ENCODE results near the gene TNFRSF12A.

The TNFRSF12A gene

DNA sequence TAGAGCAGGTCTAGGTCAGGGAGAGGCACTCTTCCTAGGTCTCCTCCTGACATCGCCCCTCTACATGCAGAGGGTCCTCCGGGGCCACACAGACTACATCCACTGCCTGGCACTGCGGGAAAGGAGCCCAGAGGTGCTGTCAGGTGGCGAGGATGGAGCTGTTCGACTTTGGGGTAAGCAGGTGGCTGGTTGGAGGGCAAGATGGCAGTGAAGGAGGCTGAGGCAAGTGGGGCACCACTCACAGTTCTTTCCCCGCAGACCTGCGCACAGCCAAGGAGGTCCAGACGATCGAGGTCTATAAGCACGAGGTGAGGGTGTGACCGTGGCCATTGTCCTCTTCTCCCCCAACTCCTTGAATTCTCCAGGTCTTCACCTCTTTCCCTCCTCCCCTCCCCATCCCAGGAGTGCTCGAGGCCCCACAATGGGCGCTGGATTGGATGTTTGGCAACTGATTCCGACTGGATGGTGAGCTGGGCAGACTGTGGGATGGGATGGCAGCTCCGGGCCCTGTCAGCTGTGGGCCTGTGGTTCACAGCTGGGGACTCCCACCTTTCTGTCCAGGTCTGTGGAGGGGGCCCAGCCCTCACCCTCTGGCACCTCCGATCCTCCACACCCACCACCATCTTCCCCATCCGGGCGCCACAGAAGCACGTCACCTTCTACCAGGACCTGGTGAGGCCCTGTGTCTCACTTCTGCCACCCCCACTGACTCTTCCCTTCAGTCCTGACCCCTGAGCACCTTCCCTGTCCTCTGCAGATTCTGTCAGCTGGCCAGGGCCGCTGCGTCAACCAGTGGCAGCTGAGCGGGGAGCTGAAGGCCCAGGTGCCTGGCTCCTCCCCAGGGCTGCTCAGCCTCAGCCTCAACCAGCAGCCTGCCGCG lies 6.7 kb downstream of the TNFRSF12A start:
- DNase-seq (ENCODE audit: low read depth): no peak

DNA sequence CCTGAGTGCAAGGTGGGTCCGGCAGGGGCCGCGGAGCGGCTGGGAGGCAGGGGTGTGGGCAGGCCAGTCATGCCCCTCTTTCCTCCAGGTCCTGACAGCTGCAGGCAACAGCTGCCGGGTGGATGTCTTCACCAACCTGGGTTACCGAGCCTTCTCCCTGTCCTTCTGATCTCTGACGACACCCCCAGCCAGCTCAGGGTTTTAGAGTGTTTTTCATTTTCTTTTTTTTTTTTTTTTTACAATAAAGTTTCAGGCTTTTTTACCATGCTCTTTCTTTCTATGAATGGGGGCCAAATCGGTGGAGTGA lies 7.3 kb downstream of the TNFRSF12A start:
- no peak for DNase-seq (ENCODE audit: low read depth)

DNA sequence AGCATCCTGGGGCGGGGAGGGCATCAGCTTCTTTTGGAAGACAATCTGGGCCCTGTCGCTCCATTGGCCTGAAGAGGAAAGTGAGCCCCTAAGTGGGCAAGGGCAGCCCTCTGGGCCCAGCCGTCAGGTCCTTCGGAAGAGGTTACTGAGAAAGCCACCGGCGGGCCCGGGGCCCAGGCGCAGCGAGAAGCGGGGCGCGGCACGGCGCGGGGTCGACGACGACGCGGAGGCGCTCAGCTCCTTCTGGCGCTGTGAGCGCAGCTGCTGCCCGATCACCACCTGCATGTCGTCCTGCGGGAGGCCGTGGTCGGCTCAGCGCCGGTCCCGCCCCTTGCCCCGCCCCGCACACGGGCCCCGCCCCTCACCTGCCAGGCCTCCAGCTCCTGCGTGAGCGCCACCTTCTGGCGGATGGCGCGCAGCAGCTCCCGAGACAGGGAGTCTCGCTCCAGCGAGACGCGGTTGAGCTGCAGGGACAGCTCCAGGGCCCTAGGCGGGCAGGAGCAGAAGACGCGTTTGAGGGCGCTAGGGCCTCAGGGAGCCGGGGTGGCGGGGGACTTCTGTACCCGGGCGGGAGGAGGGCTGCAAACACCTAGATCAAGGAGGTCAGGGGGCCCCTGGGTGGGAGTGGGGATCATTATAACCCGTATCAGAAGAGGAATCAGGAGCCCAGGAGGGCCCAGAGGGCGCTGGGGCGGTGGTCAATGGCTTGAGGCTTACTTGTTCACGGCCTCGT lies 8.0 kb downstream of the TNFRSF12A start:
- peak; percentile 80 for DNase-seq (ENCODE audit: low read depth)

GRCh38 chr16:3028716-3029319 lies 8.7 kb downstream of the TNFRSF12A start:
- DNase-seq (ENCODE audit: low read depth): no peak

DNA sequence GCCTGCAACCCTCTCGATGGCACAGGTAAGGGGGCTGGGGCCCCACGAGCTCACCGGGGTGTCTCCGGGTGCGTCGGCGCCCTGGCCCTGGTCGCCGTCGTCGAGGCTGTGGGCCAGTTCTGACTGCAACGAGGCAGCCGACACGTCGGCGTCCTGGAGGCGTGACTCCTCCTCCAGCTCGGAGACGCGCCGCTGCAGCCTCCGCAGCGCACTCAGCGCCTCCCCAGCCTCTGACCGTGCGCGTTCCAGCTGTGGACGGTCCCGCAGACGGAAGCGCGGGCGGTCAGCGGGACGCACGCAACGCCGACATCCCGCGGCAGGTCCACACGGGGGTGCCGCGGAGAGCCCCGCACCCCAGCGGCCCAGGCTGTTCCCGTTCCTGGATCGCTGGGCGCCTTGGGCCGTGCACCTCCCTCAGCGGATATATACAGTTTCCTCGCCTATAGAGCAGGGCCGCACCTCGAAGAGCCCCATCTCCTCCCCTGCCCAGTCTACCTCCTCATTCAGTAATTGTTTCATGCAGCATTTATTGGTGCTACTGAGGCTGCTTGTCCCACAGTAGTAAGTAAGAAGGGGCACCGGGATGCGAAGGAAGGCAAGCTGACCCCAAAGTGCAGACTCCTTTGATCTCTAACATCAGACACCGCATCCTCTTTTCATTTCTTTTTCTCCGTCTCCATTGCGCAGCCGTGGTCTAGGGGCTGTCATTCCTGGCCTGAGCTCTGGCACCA lies 9.5 kb downstream of the TNFRSF12A start:
- DNase-seq (ENCODE audit: low read depth): no peak

DNA sequence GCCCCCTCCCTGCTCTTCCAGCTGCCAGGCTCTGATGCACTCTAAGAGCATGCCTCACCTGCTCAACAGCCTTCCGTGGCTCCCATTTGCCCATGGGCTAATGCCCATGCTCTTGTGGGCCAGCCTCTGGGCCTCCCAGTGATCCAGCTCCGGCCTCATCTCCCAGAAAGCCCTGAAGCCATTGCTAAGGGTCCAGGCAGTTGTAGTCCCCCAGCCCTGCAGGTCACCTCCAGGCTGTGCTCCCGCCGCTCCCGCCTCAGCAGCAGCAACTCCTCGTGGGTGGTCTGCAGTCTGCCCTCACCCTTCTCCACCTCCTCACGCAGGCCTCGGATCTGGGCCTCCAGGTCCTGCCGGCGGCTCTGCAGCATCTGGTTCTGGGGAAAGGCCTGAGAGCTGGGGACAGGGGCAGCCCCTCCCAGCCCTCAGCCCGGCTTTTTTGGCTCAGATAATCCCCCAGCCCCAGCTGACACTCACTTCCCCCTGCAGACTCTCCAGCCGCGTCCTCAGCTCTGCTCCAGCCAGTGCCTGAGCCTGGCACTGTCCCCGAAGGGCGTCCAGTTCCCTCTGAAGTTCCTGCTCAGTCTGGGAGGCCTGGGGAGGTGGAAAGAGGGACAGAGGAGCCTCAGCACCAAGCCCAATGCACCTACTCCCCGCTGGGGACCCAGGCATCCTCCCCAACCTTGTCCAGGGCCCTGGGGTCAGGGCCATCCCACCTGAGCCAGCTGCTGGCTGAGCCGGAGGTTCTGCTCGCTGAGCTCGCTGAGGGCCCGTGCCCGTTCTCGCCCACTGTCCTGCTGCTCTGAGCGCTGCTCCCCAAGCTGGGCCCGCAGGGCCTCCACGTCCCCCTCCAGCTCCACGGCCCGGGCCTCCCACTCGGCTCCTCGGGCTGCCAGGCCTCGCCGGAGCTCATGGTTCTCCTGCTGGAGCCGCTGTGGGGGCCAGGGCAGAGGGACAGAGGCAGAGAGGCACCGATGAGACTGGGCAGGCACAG lies 10.3 kb downstream of the TNFRSF12A start:
- no peak for DNase-seq (ENCODE audit: low read depth)

DNA sequence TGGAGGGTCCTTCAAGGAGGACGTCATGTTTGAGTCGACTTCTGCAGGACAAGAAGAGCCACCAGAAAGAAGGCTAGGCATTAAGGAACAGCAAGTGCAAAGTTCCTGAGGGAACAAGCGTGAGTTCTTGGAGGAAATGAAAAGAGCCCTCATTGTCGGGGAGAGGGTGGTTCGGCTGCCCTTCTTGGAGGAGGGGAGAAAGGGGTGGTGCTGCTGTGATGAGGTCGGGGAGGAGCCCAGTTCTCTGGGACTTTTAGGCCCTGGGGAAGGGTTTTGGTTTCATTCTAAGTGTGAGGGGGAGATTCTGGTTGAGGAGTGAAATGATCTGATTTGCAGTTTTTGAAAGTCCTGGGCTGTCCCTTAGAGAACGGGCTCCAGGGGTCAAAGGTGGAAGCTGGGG lies 12.5 kb downstream of the TNFRSF12A start:
- DNase-seq (ENCODE audit: low read depth): no peak

DNA sequence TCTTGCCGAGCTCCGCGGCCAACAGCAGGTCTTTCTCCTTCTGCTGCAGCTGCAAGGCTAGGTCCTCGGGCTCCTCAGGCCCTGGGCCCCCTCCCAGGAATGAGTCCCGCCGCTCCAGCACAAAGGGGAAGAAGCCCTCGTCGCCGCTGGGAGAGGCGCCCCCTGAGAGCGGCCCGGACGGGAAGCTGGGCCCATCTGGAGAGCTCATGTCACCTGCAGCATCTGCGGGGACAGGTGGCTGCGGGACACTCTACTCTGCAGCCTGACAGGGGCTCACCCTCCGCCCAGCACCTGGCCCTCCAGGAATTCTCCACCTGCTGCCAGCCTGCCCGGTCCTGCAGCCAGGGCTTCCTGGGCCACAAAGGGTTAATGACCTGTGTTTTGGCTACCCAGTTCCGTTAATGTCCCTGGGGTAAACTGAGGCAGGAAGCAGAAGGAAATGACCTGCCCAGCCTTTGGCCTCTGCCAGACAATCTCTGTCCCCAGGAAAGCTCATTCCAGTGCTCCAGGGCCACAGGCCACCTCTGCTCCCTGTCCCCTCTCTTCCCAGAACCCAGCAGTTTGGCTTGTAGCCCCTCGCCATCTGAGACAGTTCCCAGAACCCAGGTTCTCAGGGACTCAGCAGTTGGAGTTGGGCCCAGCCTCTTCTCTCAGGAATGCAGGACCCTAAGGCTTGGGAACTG lies 15.3 kb downstream of the TNFRSF12A start:
- no peak for DNase-seq (ENCODE audit: low read depth)

GRCh38 chr16:3035972-3036725 lies 16.0 kb downstream of the TNFRSF12A start:
- DNase-seq (ENCODE audit: low read depth): no peak

GRCh38 chr16:3036726-3037315 lies 16.7 kb downstream of the TNFRSF12A start, which contains the start of gene BICDL2:
Gene BICDL2 (minus strand): TSS chr16:3036944. CDS start chr16:3035496, 1,448 bp downstream.
- DNase-seq (ENCODE audit: low read depth): no peak

- no peak for DNase-seq (ENCODE audit: low read depth)
These were observed 18.1 kb downstream of the TNFRSF12A start for GRCh38 chr16:3038256-3038655.

DNA sequence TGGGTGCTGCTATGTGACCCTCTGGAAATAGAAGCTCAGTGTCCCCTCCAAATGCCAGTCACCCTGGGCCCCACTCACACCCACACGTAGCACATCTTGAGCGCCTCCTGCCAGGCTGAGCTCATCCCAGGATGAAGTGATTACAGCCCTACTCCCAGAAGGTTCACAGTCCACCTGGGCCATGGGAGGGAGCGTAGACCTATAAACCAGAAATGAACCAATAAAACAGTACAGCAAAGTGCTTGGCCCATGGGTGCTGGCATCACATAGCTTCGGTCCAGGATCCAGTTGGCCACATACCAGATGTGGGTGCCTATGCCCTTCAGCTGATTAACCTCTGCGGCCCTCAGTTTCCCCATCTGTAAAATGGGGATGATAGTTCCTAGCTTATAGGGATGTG lies 18.7 kb downstream of the TNFRSF12A start:
- no peak for DNase-seq (ENCODE audit: low read depth)

DNA sequence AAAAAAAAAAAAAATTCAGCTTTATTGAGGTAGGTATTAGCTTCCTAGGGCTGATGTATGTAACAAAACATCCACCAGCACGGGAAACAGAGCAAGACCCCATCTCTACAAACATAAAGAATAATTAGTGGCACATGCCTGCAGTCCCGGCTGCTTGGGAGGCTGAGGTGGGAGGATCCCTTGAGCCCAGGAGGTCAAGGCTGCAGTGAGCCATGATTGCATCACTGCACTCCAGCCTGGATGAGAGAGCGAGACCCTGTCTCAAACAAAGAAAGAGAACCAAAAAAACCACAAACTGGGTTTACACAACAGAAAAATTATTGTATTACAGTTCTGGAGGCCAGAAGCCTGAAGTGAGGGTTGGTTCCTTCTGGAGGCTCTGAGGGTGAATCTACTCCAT lies 22.2 kb downstream of the TNFRSF12A start:
- no peak for DNase-seq (ENCODE audit: low read depth)

GRCh38 chr16:3044708-3045107 lies 24.5 kb downstream of the TNFRSF12A start:
- DNase-seq (ENCODE audit: low read depth): no peak

DNA sequence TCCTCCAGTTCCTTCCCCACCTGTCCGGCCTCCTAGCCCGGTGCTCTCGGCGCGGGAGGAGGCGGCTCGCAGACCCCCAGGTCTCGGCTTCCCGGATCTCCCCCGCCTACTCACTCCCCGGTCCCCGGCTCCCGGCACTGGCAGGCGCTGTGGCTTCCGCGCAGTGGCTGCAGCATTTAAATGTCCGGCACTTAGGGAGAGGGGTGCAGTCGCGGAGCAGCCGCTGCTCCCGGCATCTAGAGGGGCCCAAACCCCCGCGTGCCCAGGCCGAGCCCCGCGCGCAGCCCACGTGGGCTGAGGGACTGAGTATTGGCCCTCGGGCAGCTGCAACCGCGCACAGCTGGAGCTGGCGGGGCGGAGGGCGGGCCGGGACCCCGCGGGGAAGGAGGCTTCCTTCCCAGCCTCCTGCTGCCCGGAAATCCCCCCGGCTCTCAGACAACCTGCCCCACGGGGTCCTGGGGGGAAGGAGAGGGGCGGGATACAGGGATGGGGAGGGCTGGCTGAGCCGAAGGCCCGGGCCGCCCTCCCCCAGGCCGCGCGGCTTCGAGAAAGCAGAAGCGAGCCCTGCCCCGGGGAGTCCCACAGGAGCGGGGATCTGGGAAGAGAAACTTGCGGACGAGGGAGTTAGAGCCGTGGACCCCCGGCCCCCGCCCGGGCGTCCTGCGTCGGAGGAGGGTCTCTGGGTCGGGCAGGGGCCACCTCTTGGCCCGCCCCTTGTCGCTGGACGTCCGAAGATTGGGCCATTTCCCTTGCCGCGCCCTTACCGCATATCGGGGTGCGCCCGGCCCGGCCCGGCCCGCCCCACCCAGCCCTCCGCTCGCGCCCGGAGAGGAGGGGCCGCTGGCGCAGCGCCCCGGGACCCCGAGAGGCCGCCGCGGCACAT lies 25.8 kb downstream of the TNFRSF12A start, which contains the start of gene MMP25:
TSS of gene MMP25 (plus strand) at position 804 of the 883 bp plus-strand sequence. CDS start 357 bp downstream, outside the sequence.
- no peak for DNase-seq (ENCODE audit: low read depth)

DNA sequence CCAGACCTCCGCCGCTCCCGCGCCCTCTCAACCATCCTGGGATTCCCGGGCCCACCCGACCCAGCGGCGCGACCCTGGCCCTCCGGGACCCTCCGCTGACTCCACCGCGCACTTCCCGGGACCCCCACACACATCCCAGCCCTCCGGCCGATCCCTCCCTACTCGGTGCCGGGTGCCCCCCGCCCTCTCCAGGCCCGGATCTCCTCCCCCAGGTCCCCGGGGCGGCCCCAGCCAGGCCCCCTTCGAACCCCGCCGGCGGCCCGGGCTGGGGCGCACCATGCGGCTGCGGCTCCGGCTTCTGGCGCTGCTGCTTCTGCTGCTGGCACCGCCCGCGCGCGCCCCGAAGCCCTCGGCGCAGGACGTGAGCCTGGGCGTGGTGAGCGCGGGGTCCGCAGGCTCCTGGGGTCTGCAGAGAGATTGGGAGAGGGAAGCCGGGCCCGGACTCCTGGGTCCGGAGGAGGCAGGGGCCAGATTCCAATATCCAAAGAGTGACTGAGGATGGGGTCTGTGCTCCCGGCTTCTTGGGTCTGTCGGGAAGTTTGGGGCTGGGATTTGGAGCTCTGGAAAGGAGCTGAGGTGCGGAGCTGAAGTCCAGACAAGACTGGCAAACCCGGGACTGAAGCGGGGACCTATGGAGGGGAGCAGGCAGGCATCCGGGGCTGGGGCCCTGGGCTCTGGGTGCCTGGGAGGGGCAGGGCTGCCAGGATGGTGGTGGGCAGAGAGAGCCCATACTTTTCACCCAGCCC lies 26.6 kb downstream of the TNFRSF12A start:
- no peak for DNase-seq (ENCODE audit: low read depth)

- DNase-seq (ENCODE audit: low read depth): no peak
These were observed 27.2 kb downstream of the TNFRSF12A start for GRCh38 chr16:3047387-3047720.

Measured in stimulated activated CD8-positive, alpha-beta memory T cell treated with anti-CD3 and anti-CD28 coated beads, Interleukin-15, amount 100 ng/mL, for 1 hour (primary cell).